Breast epithelium (tissue), 3 donors: Measurements from ENCODE around the gene TLCD1.

Experiments used
- CTCF ChIP-seq, 3 donors: fragments of 450-650 bp; IDR thresholded peaks; one replicate each; pipeline ENCODE4 v1.5.1; 2016 to 2017; ENCODE audit warnings: antibody characterized with exemption in 3 of 3, mild to moderate bottlenecking in 3 of 3, moderate library complexity in 3 of 3
- POLR2A ChIP-seq: fragments of 450-650 bp; IDR thresholded peaks from one replicate; pipeline ENCODE4 v1.6.1; 2016; ENCODE audit warnings: antibody characterized with exemption, mild to moderate bottlenecking, moderate library complexity
- POLR2AphosphoS5 ChIP-seq, 3 donors: sonication (generic); formaldehyde crosslinking; IDR thresholded peaks; one replicate each; pipeline ENCODE4 v1.6.1; 2017; ENCODE audit warnings: antibody characterized with exemption in 3 of 3

DNA sequence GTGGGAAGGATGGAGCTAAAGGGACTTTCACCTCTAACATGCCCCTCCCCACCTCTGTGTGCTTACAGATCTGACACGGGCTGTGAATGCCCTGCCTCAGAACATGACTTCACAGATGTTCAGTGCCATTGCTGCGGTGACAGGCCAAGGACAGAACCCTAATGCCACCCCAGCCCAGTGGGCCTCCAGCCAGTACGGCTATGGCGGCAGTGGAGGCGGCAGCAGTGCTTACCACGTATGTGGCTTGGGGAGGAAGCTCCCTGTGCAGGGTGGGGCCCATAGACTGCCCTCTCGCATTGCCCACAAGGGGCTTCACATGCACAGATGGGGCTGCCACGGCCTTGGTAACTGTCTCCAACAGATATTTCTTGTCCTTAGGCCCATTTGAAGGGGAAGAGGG is 25.8 kb downstream of the TLCD1 start:
- TF ChIP-seq CTCF (IDR thresholded peaks at IDR 0.05): no peak
- no peak for TF ChIP-seq POLR2A
- no peak for TF ChIP-seq POLR2AphosphoS5 (IDR thresholded peaks at IDR 0.05)
